Panc1 (cell line): ENCODE measurements around the gene POTEH. TPM values are rescaled to one million over a fixed set of nuclear protein-coding genes. Genes with fewer than 3 reads are reported as not detected.
"Not testable (repeated sequence)": the region's sequence is repeated elsewhere in the genome, so short reads cannot be mapped to it uniquely, and the experiment has no call there.

Experiments
- ATAC-seq: fragments of 200-7000 bp; cut with Tn5 transposase; 2 replicates; pipeline ENCODE4 v1.9.1; 2020; ENCODE audit warnings: mild to moderate bottlenecking, moderate library complexity
- Bru-seq: library from RNA; stranded (reverse); fragments of 400-500 nt; gene quantifications from one replicate; lab custom pipeline; 2021; lab: Mats Ljungman, UMichigan
- BruChase-seq, 2 experiments: library from RNA; stranded (reverse); fragments of 400-500 nt; gene quantifications; one replicate each; lab custom pipeline; 2021; lab: Mats Ljungman, UMichigan
- BruUV-seq: library from RNA; stranded (reverse); fragments of 400-500 nt; replicated peaks from 2 replicates; lab custom pipeline; 2021; lab: Mats Ljungman, UMichigan
- CTCF ChIA-PET: fragments of 300-600 bp; sonication (Branson Sonifier 250); formaldehyde crosslinking; loops from one replicate; lab custom pipeline; 2022; ENCODE audit warnings: antibody characterized with exemption; lab: Charles Lee
- POLR2A ChIA-PET: fragments of 300-600 bp; sonication (Branson Sonifier 250); formaldehyde crosslinking; loops from one replicate; lab custom pipeline; 2022; ENCODE audit warnings: antibody characterized with exemption; lab: Charles Lee
- DNase-seq: peaks from one replicate; pipeline ENCODE4 v3.0.0-alpha.2; 2010; ENCODE audit warnings: low read depth, low spot score
- H3K27ac ChIP-seq: 2 replicates; pipeline ENCODE4 v1.5.1; 2011; ENCODE audit warnings: mild to moderate bottlenecking, low read length, inconsistent platforms
- H3K27me3 ChIP-seq: fragments of 200-500 bp; sonication (Bioruptor generic); 2 replicates; pipeline ENCODE4 v1.6.0; 2014; ENCODE audit warnings: low read length, inconsistent platforms; ENCODE audit not compliant: control insufficient read depth, insufficient read depth
- H3K36me3 ChIP-seq: fragments of 200-500 bp; sonication (Bioruptor generic); 2 replicates; pipeline ENCODE4 v1.5.1; 2014; ENCODE audit warnings: inconsistent platforms, mild to moderate bottlenecking, low read length, moderate library complexity; ENCODE audit not compliant: control insufficient read depth, insufficient read depth
- H3K4me1 ChIP-seq: 2 replicates; pipeline ENCODE4 v1.5.1; 2011; ENCODE audit warnings: inconsistent platforms, mild to moderate bottlenecking, low read length, moderate library complexity; ENCODE audit not compliant: control insufficient read depth, insufficient read depth
- H3K4me3 ChIP-seq, 2 experiments: 2 replicates each; pipeline ENCODE4 v1.5.1; 2011 to 2012; ENCODE audit warnings: low read depth in 2 of 2, low read length in 2 of 2, mild to moderate bottlenecking in 2 of 2, inconsistent platforms in 1 of 2, moderate library complexity in 1 of 2
- H3K9me3 ChIP-seq: fragments of 200-500 bp; sonication (Bioruptor generic); 2 replicates; pipeline ENCODE4 v1.5.1; 2014; ENCODE audit warnings: low read depth, mild to moderate bottlenecking, inconsistent platforms, low read length, moderate library complexity; ENCODE audit not compliant: control insufficient read depth, insufficient read depth
- in situ Hi-C: cut with HindIII; loops from 2 replicates; pipeline ENCODE4 v1.10.0; 2016; ENCODE audit warnings: low sequenced_read_pairs, low pct_unique_long_range_greater_than_20kb
- intact Hi-C: fragments of 100-400 bp; cut with micrococcal nuclease; formaldehyde crosslinking; loops from one replicate; pipeline ENCODE4 v1.10.0; 2022; ENCODE audit not compliant: unreplicated experiment
- long read RNA-seq: library from polyadenylated mRNA; unstranded; transcript quantifications from one replicate; pipeline ENCODE4 v2.0.0, GENCODE V29; 2021; ENCODE audit not compliant: unreplicated experiment
- polyA plus RNA-seq: library from polyadenylated mRNA; unstranded; fragments of >200 nt; gene quantifications from one replicate; pipeline ENCODE4 v1.2.1, GENCODE V29; 2012; ENCODE audit warnings: missing spikeins; ENCODE audit not compliant: insufficient read length
- total RNA-seq: library from RNA; stranded (reverse); gene quantifications from one replicate; pipeline ENCODE4 v1.2.1, GENCODE V29; 2021; ENCODE audit not compliant: unreplicated experiment
- TF ChIP-seq, protein P1 (sequence below), 2 experiments: IDR thresholded peaks; 2 replicates each; pipeline ENCODE4 v1.6.1; 2011 to 2012; ENCODE audit warnings: low read depth in 2 of 2, control low read depth in 1 of 2, low read length in 1 of 2, mild to moderate bottlenecking in 1 of 2, moderate library complexity in 1 of 2; ENCODE audit not compliant: insufficient read depth in 1 of 2

POTEH gene
- total RNA-seq, result not detected
- polyA plus RNA-seq, result not detected
- Bru-seq, nascent RNA, result percentile 3 among the genes with signal in this experiment
- not detected for BruChase-seq, experiment 1, labeled RNA remaining after a 2-hour chase
- BruChase-seq, experiment 2, labeled RNA remaining after a 6-hour chase, result not detected
- long read RNA-seq, result 0 reads

DNA sequence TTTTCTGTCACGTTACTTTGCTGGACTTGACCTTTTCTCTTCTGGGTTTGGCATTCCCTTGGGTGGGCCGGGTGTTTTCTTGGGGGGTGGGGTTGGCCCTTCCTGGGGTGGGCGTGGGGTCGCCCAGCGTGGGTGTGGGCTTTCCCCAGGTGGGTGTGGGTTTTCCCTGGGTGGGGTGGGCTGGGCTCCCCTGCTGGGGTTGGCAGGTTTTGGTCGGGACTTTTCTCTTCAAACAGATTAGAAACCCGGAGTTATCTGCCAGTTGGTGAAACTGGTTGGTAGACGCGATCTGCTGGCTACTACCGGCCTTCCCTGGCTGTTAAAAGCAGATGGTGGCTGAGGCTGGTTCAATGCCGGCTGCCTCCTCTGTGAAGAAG, at the start of gene POTEH:
Gene POTEH, plus strand, starts transcription at position 278 of the 377 bp plus-strand sequence. Its CDS starts 52 bp downstream, at position 330.
- DNase-seq, ATAC-seq, H3K4me3 ChIP-seq, BruUV-seq, POLR2A ChIA-PET, intact Hi-C loops, H3K36me3 ChIP-seq, H3K4me1 ChIP-seq, CTCF ChIA-PET, in situ Hi-C loops, H3K9me3 ChIP-seq, H3K27ac ChIP-seq, H3K27me3 ChIP-seq: not testable (repeated sequence)

DNA sequence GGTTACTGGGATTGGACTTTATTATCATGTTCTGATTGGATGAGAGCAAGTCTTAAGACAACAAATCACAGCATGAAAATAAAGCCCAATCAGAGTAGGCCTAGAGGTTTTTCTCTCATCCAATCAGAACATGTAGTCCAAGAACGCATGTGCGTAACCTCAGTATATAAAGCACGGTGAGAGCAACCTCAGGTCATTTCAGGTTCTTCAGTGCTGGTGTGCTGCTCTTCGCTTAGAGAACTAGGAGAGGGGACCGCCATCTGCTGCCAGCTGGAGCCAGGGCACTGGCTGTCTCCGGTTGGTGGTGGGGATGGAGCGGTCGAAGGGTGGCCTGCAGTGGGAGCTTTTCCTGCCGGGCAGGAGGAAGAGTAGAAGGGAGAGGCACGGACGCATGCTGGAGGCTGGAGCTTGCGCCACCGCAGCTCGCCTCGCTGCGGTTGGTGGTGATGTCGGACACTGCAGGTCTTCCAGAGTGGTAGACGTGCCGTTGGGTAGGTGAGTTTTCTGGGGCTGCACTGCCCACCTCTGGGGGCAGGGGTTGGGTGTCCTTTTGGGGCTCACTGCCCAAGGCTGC, 47.5 kb upstream of the POTEH start:
- DNase-seq, intact Hi-C loops, H3K27ac ChIP-seq, CTCF ChIA-PET, H3K27me3 ChIP-seq, BruUV-seq, ATAC-seq, H3K4me3 ChIP-seq, H3K36me3 ChIP-seq, H3K9me3 ChIP-seq, in situ Hi-C loops, POLR2A ChIA-PET, H3K4me1 ChIP-seq: not testable (repeated sequence)

DNA sequence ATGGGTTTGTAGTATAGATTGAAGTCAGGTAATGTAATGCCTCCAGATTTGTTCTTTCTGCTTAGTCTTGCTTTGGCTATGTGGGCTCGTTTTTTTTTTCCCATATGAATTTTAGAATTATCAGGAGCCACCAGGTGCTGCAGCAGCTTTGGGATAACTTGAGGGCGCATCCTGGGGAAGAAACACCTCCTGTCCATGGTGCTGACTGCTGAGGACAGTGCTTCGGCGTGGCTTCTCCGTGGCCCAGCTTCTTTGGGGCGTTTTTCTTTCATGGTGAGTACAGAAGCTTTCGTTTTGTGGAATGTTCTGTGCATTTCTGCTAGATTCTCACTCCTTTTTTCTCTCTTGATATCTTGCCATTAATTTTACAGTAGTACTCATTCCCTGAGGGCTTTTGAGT, 37.9 kb upstream of the POTEH start:
- ATAC-seq, DNase-seq, intact Hi-C loops, H3K9me3 ChIP-seq, H3K27ac ChIP-seq, H3K4me1 ChIP-seq, in situ Hi-C loops, H3K27me3 ChIP-seq, CTCF ChIA-PET, BruUV-seq, H3K36me3 ChIP-seq, H3K4me3 ChIP-seq, POLR2A ChIA-PET: not testable (repeated sequence)
- TF ChIP-seq, protein P1, sequence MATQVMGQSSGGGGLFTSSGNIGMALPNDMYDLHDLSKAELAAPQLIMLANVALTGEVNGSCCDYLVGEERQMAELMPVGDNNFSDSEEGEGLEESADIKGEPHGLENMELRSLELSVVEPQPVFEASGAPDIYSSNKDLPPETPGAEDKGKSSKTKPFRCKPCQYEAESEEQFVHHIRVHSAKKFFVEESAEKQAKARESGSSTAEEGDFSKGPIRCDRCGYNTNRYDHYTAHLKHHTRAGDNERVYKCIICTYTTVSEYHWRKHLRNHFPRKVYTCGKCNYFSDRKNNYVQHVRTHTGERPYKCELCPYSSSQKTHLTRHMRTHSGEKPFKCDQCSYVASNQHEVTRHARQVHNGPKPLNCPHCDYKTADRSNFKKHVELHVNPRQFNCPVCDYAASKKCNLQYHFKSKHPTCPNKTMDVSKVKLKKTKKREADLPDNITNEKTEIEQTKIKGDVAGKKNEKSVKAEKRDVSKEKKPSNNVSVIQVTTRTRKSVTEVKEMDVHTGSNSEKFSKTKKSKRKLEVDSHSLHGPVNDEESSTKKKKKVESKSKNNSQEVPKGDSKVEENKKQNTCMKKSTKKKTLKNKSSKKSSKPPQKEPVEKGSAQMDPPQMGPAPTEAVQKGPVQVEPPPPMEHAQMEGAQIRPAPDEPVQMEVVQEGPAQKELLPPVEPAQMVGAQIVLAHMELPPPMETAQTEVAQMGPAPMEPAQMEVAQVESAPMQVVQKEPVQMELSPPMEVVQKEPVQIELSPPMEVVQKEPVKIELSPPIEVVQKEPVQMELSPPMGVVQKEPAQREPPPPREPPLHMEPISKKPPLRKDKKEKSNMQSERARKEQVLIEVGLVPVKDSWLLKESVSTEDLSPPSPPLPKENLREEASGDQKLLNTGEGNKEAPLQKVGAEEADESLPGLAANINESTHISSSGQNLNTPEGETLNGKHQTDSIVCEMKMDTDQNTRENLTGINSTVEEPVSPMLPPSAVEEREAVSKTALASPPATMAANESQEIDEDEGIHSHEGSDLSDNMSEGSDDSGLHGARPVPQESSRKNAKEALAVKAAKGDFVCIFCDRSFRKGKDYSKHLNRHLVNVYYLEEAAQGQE (IDR thresholded peaks at IDR 0.05; ENCODE audit: insufficient read depth in 1 of 2, low read depth in 2 of 2, low read length in 1 of 2), result peak in 1 of 2 experiments; percentile 25; a peak in 1 of 4 replicates

DNA sequence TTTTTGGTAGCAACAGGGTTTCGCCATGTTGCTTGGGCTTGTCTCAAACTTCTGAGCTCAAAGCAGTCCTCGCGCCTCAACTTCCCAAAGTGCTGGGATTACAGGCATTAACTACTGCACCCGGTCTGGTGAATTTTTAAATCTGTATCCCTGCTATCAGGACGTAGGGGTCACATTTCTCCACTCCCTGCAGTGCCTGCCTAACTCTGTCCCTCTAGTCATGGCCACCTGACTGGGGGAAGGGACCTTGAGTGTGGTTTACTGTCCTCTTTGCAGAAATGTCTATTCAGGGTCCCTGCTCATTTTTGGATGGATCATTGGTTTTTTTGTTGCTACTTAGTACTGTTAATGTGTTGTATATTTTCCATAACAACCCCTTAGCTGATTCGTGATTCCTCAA, 37.1 kb upstream of the POTEH start:
- BruUV-seq, CTCF ChIA-PET: not testable (repeated sequence)

DNA sequence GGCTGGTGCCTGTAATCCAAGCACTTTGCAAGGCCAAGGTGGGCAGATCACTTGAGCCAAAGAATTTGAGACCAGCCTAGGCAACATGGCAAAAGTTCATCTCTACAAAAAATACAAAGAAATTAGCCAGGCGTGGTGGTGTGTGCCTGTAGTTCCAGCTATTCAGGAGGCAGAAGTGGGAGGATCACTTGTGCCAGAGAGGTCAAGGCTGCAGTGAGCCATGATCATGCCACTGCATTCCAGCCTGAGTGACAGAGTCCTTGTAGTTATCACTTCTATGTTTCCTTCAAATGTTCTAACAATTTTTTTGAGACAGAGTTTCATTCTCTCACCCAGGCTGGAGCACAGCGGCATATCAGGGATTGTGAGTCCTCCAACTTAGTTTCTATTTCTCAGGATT, 36.6 kb upstream of the POTEH start:
- H3K4me3 ChIP-seq, H3K4me1 ChIP-seq, H3K27ac ChIP-seq, in situ Hi-C loops, DNase-seq, intact Hi-C loops, H3K36me3 ChIP-seq, POLR2A ChIA-PET, BruUV-seq, H3K9me3 ChIP-seq, H3K27me3 ChIP-seq, CTCF ChIA-PET, ATAC-seq: not testable (repeated sequence)

More for the DNA sequence above, 37.1 kb upstream of the POTEH start:
- H3K27ac ChIP-seq, intact Hi-C loops, POLR2A ChIA-PET, H3K4me3 ChIP-seq, H3K9me3 ChIP-seq, ATAC-seq, DNase-seq, in situ Hi-C loops, H3K4me1 ChIP-seq, H3K27me3 ChIP-seq, H3K36me3 ChIP-seq: not testable (repeated sequence)

DNA sequence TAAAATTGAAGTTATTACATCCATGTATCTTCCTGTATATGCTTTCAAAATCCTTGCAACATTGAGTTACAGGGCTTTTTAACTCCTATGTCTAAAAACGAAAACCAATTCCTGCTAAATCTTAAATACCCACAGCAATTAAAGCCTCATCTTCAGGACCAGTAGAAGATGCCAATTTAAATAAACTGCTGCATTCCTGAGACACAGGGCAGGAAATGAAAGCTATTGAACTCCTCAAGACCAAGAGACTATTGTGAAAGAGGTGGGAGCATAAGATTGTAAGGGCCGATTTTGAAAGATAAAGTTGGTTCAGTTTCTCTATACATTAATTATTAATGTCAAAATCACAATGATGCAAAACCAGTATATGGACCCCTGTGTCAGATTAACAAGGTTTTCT, 28.7 kb upstream of the POTEH start:
- H3K27me3 ChIP-seq, in situ Hi-C loops, CTCF ChIA-PET, BruUV-seq, H3K36me3 ChIP-seq, H3K4me1 ChIP-seq, H3K27ac ChIP-seq, H3K9me3 ChIP-seq, H3K4me3 ChIP-seq, DNase-seq, intact Hi-C loops, POLR2A ChIA-PET, ATAC-seq: not testable (repeated sequence)
